ENCODE results near the gene CHD5.

CHD5 gene

GRCh38 chr1:6113745-6114144 lies 66.4 kb downstream of the CHD5 start:
- DNase-seq (ENCODE audit: low read depth in 2 of 3, low spot score in 1 of 3): no peak

GRCh38 chr1:6113116-6113515 lies 67.0 kb downstream of the CHD5 start:
- DNase-seq (ENCODE audit: low read depth in 2 of 3, low spot score in 1 of 3): no peak

GRCh38 chr1:6112690-6113005 lies 67.5 kb downstream of the CHD5 start:
- DNase-seq (ENCODE audit: low read depth in 2 of 3, low spot score in 1 of 3): no peak

GRCh38 chr1:6111991-6112689 lies 68.0 kb downstream of the CHD5 start:
- no peak for DNase-seq (ENCODE audit: low read depth in 2 of 3, low spot score in 1 of 3)

- no peak for DNase-seq (ENCODE audit: low read depth in 2 of 3, low spot score in 1 of 3)
Observed at GRCh38 chr1:6111571-6111970, 68.5 kb downstream of the CHD5 start.

GRCh38 chr1:6110326-6110725 lies 69.8 kb downstream of the CHD5 start:
- no peak for DNase-seq (ENCODE audit: low read depth in 2 of 3, low spot score in 1 of 3)

- no peak for DNase-seq (ENCODE audit: low read depth in 2 of 3, low spot score in 1 of 3)
Observed at GRCh38 chr1:6109688-6110087, 70.4 kb downstream of the CHD5 start.

GRCh38 chr1:6108937-6109614 lies 71.0 kb downstream of the CHD5 start:
- peak in 2 of 3 donors; percentile 24 to 25 for DNase-seq (ENCODE audit: low read depth in 2 of 3, low spot score in 1 of 3)

- DNase-seq (ENCODE audit: low read depth in 2 of 3, low spot score in 1 of 3): no peak
Observed at GRCh38 chr1:6108476-6108875, 71.6 kb downstream of the CHD5 start.

- DNase-seq (ENCODE audit: low read depth in 2 of 3, low spot score in 1 of 3): no peak
Observed at GRCh38 chr1:6107409-6108356, 72.4 kb downstream of the CHD5 start.

GRCh38 chr1:6106977-6107376 lies 73.1 kb downstream of the CHD5 start:
- no peak for DNase-seq (ENCODE audit: low read depth in 2 of 3, low spot score in 1 of 3)

- no peak for DNase-seq (ENCODE audit: low read depth in 2 of 3, low spot score in 1 of 3)
Observed at GRCh38 chr1:6106321-6106731, 73.8 kb downstream of the CHD5 start.

- no peak for DNase-seq (ENCODE audit: low read depth in 2 of 3, low spot score in 1 of 3)
Observed at GRCh38 chr1:6105763-6106162, 74.4 kb downstream of the CHD5 start.

- DNase-seq (ENCODE audit: low read depth in 2 of 3, low spot score in 1 of 3): no peak
Observed at GRCh38 chr1:6105218-6105679, 74.9 kb downstream of the CHD5 start.

GRCh38 chr1:6104631-6105030 lies 75.5 kb downstream of the CHD5 start:
- no peak for DNase-seq (ENCODE audit: low read depth in 2 of 3, low spot score in 1 of 3)

- no peak for DNase-seq (ENCODE audit: low read depth in 2 of 3, low spot score in 1 of 3)
Observed at GRCh38 chr1:6103854-6104530, 76.1 kb downstream of the CHD5 start.

- DNase-seq (ENCODE audit: low read depth in 2 of 3, low spot score in 1 of 3): no peak
Observed at GRCh38 chr1:6103111-6103853, 76.8 kb downstream of the CHD5 start.

GRCh38 chr1:6102532-6102845 lies 77.6 kb downstream of the CHD5 start:
- no peak for DNase-seq (ENCODE audit: low read depth in 2 of 3, low spot score in 1 of 3)

GRCh38 chr1:6101826-6102531 lies 78.1 kb downstream of the CHD5 start:
- no peak for DNase-seq (ENCODE audit: low read depth in 2 of 3, low spot score in 1 of 3)

All from stimulated activated CD4-positive, alpha-beta T cell treated with anti-CD3 and anti-CD28 coated beads, Interleukin-12 subunit alpha, Interleukin-12 subunit beta, amount 100 ng/mL, for 48 hours (primary cell).